GM19328 (cell line): ENCODE results near the gene NPSR1.
"Not testable (repeated sequence)": the region's sequence is repeated elsewhere in the genome, so short reads cannot be mapped to it uniquely, and the experiment has no call there.

Experiments used
- ATAC-seq: cut with Tn5 transposase; IDR thresholded peaks from one replicate; pipeline ENCODE4 v1.9.1; 2021; ENCODE audit warnings: mild to moderate bottlenecking, moderate library complexity; ENCODE audit not compliant: unreplicated experiment

The NPSR1 gene

GRCh38 chr7:34832020-34832419 is 174.0 kb downstream of the NPSR1 start:
- ATAC-seq: no peak

GRCh38 chr7:34835901-34836600 is 178.0 kb downstream of the NPSR1 start:
- ATAC-seq: no peak

GRCh38 chr7:34837316-34837715 is 179.3 kb downstream of the NPSR1 start:
- no peak for ATAC-seq

- no peak for ATAC-seq
These were observed 179.8 kb downstream of the NPSR1 start for GRCh38 chr7:34837801-34838201.

GRCh38 chr7:34838329-34838728 is 180.3 kb downstream of the NPSR1 start:
- ATAC-seq: no peak

GRCh38 chr7:34839645-34840044 is 181.6 kb downstream of the NPSR1 start:
- no peak for ATAC-seq

GRCh38 chr7:34840176-34840785 is 182.3 kb downstream of the NPSR1 start:
- no peak for ATAC-seq

GRCh38 chr7:34841326-34841725 is 183.3 kb downstream of the NPSR1 start:
- ATAC-seq: no peak

GRCh38 chr7:34842782-34843181 is 184.8 kb downstream of the NPSR1 start:
- no peak for ATAC-seq

GRCh38 chr7:34844406-34844805 is 186.4 kb downstream of the NPSR1 start:
- no peak for ATAC-seq

GRCh38 chr7:34844936-34845665 is 187.1 kb downstream of the NPSR1 start:
- no peak for ATAC-seq

- no peak for ATAC-seq
These were observed 187.8 kb downstream of the NPSR1 start for GRCh38 chr7:34845666-34846361.

GRCh38 chr7:34846976-34847375 is 189.0 kb downstream of the NPSR1 start:
- no peak for ATAC-seq

- no peak for ATAC-seq
These were observed 190.7 kb downstream of the NPSR1 start for GRCh38 chr7:34848670-34849069.

- no peak for ATAC-seq
These were observed 191.3 kb downstream of the NPSR1 start for GRCh38 chr7:34849163-34849960.

- no peak for ATAC-seq
These were observed 192.0 kb downstream of the NPSR1 start for GRCh38 chr7:34849986-34850385.

GRCh38 chr7:34850681-34851080 is 192.7 kb downstream of the NPSR1 start:
- no peak for ATAC-seq

GRCh38 chr7:34851431-34851830 is 193.4 kb downstream of the NPSR1 start:
- ATAC-seq: no peak

- ATAC-seq: not testable (repeated sequence)
These were observed 200.4 kb downstream of the NPSR1 start for GRCh38 chr7:34858444-34858843.

- ATAC-seq: not testable (repeated sequence)
These were observed 201.3 kb downstream of the NPSR1 start for GRCh38 chr7:34859281-34859680.

GRCh38 chr7:34866222-34866621 is 208.2 kb downstream of the NPSR1 start:
- not testable (repeated sequence) for ATAC-seq
